ENCODE data around the gene MLH3.

MLH3 gene

GRCh38 chr14:75041613-75042012 is 9.7 kb downstream of the MLH3 start:
- DNase-seq (ENCODE audit: low read depth): no peak
- H3K4me3 ChIP-seq (ENCODE audit: low read length): no peak overlapping the region
- TF ChIP-seq CTCF (IDR thresholded peaks at IDR 0.05; ENCODE audit: insufficient read depth, low read depth, low read length, missing control alignments): no peak

GRCh38 chr14:75040959-75041358 is 10.3 kb downstream of the MLH3 start:
- no peak for DNase-seq (ENCODE audit: low read depth)
- H3K4me3 ChIP-seq (ENCODE audit: low read length): no peak overlapping the region
- TF ChIP-seq CTCF (IDR thresholded peaks at IDR 0.05; ENCODE audit: insufficient read depth, low read depth, low read length, missing control alignments): no peak

- H3K4me3 ChIP-seq (ENCODE audit: low read length): no peak overlapping the region
- DNase-seq (ENCODE audit: low read depth): no peak
- no peak for TF ChIP-seq CTCF (IDR thresholded peaks at IDR 0.05; ENCODE audit: insufficient read depth, low read depth, low read length, missing control alignments)
Measured at GRCh38 chr14:75040507-75040906, 10.8 kb downstream of the MLH3 start.

- DNase-seq (ENCODE audit: low read depth): no peak
- no peak for TF ChIP-seq CTCF (IDR thresholded peaks at IDR 0.05; ENCODE audit: insufficient read depth, low read depth, low read length, missing control alignments)
- no peak overlapping the region for H3K4me3 ChIP-seq (ENCODE audit: low read length)
Measured at GRCh38 chr14:75032939-75033338, 18.3 kb downstream of the MLH3 start.

GRCh38 chr14:75030147-75030546 is 21.1 kb downstream of the MLH3 start:
- DNase-seq (ENCODE audit: low read depth): no peak
- no peak for TF ChIP-seq CTCF (IDR thresholded peaks at IDR 0.05; ENCODE audit: insufficient read depth, low read depth, low read length, missing control alignments)
- H3K4me3 ChIP-seq (ENCODE audit: low read length): no peak overlapping the region

GRCh38 chr14:75025876-75026275 is 25.4 kb downstream of the MLH3 start:
- H3K4me3 ChIP-seq (ENCODE audit: low read length): no peak overlapping the region
- no peak for TF ChIP-seq CTCF (IDR thresholded peaks at IDR 0.05; ENCODE audit: insufficient read depth, low read depth, low read length, missing control alignments)
- no peak for DNase-seq (ENCODE audit: low read depth)

- no peak for TF ChIP-seq CTCF (IDR thresholded peaks at IDR 0.05; ENCODE audit: insufficient read depth, low read depth, low read length, missing control alignments)
- H3K4me3 ChIP-seq (ENCODE audit: low read length): no peak overlapping the region
- DNase-seq (ENCODE audit: low read depth): peak; percentile 55
Measured at GRCh38 chr14:75025082-75025481, 26.2 kb downstream of the MLH3 start.
